ENCODE data around the gene RAB4A.
A peak's percentile ranks its signal among the peaks of the same experiment; 100 is the strongest.

RAB4A gene

GRCh38 chr1:229270547-229271447 is at the start of gene RAB4A:
Gene RAB4A, plus strand, starts transcription at chr1:229271111. Its CDS starts 229 bp downstream, at chr1:229271340.
- DNase-seq = no peak

GRCh38 chr1:229222081-229222480 is 48.8 kb upstream of the RAB4A start:
- DNase-seq = no peak

- DNase-seq = no peak
These were observed 47.4 kb upstream of the RAB4A start for GRCh38 chr1:229223498-229223897.

GRCh38 chr1:229224308-229224707 is 46.6 kb upstream of the RAB4A start:
- no peak for DNase-seq

- DNase-seq = peak; percentile 47
These were observed 45.6 kb upstream of the RAB4A start for GRCh38 chr1:229225331-229225782.

GRCh38 chr1:229226796-229227195 is 44.1 kb upstream of the RAB4A start:
- no peak for DNase-seq

- peak; percentile 80 for DNase-seq
These were observed 43.5 kb upstream of the RAB4A start for GRCh38 chr1:229227298-229227919.

- no peak for DNase-seq
These were observed 42.4 kb upstream of the RAB4A start for GRCh38 chr1:229228522-229228921.

- no peak for DNase-seq
These were observed 41.7 kb upstream of the RAB4A start for GRCh38 chr1:229229137-229229720.

- no peak for DNase-seq
These were observed 41.2 kb upstream of the RAB4A start for GRCh38 chr1:229229721-229230139.

- DNase-seq = no peak
These were observed 40.6 kb upstream of the RAB4A start for GRCh38 chr1:229230140-229230892.

GRCh38 chr1:229230893-229231753 is 39.8 kb upstream of the RAB4A start:
- peak; percentile 55 for DNase-seq

GRCh38 chr1:229231754-229232119 is 39.2 kb upstream of the RAB4A start:
- no peak for DNase-seq

- DNase-seq = no peak
These were observed 35.9 kb upstream of the RAB4A start for GRCh38 chr1:229234870-229235472.

- DNase-seq = peak; percentile 1
These were observed 33.6 kb upstream of the RAB4A start for GRCh38 chr1:229237320-229237719.

GRCh38 chr1:229238231-229238630 is 32.7 kb upstream of the RAB4A start:
- DNase-seq = no peak

GRCh38 chr1:229238674-229239415 is 32.1 kb upstream of the RAB4A start:
- DNase-seq = no peak

GRCh38 chr1:229240532-229240931 is 30.4 kb upstream of the RAB4A start:
- no peak for DNase-seq

GRCh38 chr1:229241390-229241789 is 29.5 kb upstream of the RAB4A start:
- DNase-seq = no peak

GRCh38 chr1:229243638-229244037 is 27.3 kb upstream of the RAB4A start:
- no peak for DNase-seq

GRCh38 chr1:229244091-229244490 is 26.8 kb upstream of the RAB4A start:
- DNase-seq = no peak
